CD14-positive monocyte (primary cell): ENCODE measurements around the gene TIAM1. TPM values are rescaled to one million over a fixed set of nuclear protein-coding genes. Genes with fewer than 3 reads are reported as not detected.
A peak's percentile ranks its signal among the peaks of the same experiment; 100 is the strongest.

Experiments
- DNase-seq, 3 donors: peaks; one replicate each; pipeline ENCODE4 v3.0.0-alpha.2; 2011 to 2022
- H2AFZ ChIP-seq: 2 replicates; pipeline ENCODE4 v1.6.0; 2012; ENCODE audit warnings: mild to moderate bottlenecking, low read depth, low read length, inconsistent platforms; ENCODE audit not compliant: insufficient read depth, poor library complexity, severe bottlenecking
- H3K27ac ChIP-seq, 2 donors: 1 replicate in 1 of 2; 2 replicates in 1 of 2; pipeline ENCODE4 v1.5.1; 2012 to 2013; ENCODE audit warnings: low read length in 2 of 2, control low read depth in 1 of 2, inconsistent platforms in 1 of 2, low read depth in 1 of 2, mild to moderate bottlenecking in 1 of 2
- H3K27me3 ChIP-seq, 2 donors: one replicate each; pipeline versions ENCODE4 v1.6.0 to v1.6.1; 2011 to 2013; ENCODE audit warnings: low read length in 2 of 2; ENCODE audit not compliant: control insufficient read depth in 2 of 2, insufficient read depth in 2 of 2
- H3K36me3 ChIP-seq, 2 donors: replicated peaks in 1 of 2; 1 replicate in 1 of 2; 2 replicates in 1 of 2; pipeline versions ENCODE4 v1.5.1 to v1.6.1; 2012 to 2013; ENCODE audit warnings: low read length in 2 of 2, control low read depth in 1 of 2, inconsistent platforms in 1 of 2, mild to moderate bottlenecking in 1 of 2; ENCODE audit not compliant: insufficient read depth in 2 of 2, control insufficient read depth in 1 of 2
- H3K4me1 ChIP-seq, 2 donors: 1 replicate in 1 of 2; 2 replicates in 1 of 2; pipeline versions ENCODE4 v1.5.1 to v1.6.1; 2012 to 2013; ENCODE audit warnings: low read length in 2 of 2, control low read depth in 1 of 2, inconsistent platforms in 1 of 2, mild to moderate bottlenecking in 1 of 2, moderate library complexity in 1 of 2; ENCODE audit not compliant: insufficient read depth in 2 of 2, control insufficient read depth in 1 of 2
- H3K4me2 ChIP-seq: replicated peaks from 2 replicates; pipeline ENCODE3; 2012; ENCODE audit warnings: low read length, moderate library complexity, mild to moderate bottlenecking; ENCODE audit not compliant: poor library complexity, severe bottlenecking; ENCODE audit errors: extremely low read depth
- H3K4me3 ChIP-seq, 3 experiments: fragments of 200-600 bp in 1 of 3; sonication (generic) in 1 of 3; replicated peaks in 1 of 3; 1 replicate in 2 of 3; 2 replicates in 1 of 3; pipeline ENCODE4 v1.5.1; 2011 to 2013; ENCODE audit warnings: low read length in 3 of 3, mild to moderate bottlenecking in 3 of 3, control low read depth in 2 of 3, low read depth in 2 of 3, inconsistent platforms in 1 of 3, moderate library complexity in 1 of 3
- H3K79me2 ChIP-seq: 2 replicates; pipeline ENCODE4 v1.6.0; 2012; ENCODE audit warnings: mild to moderate bottlenecking, control low read depth, inconsistent platforms, low read length, moderate library complexity; ENCODE audit not compliant: insufficient read depth
- H3K9ac ChIP-seq: 2 replicates; pipeline ENCODE4 v1.6.0; 2017; ENCODE audit warnings: low read length, mild to moderate bottlenecking; ENCODE audit not compliant: insufficient read depth, poor library complexity, severe bottlenecking
- H3K9me3 ChIP-seq, 2 donors: replicated peaks in 1 of 2; 1 replicate in 1 of 2; 2 replicates in 1 of 2; pipeline versions ENCODE4 v1.5.1 to v1.6.1; 2012 to 2013; ENCODE audit warnings: low read length in 2 of 2, control low read depth in 1 of 2; ENCODE audit not compliant: control insufficient read depth in 1 of 2, insufficient read depth in 1 of 2
- H4K20me1 ChIP-seq: 2 replicates; pipeline ENCODE4 v1.6.0; 2012; ENCODE audit warnings: mild to moderate bottlenecking, low read length, control low read depth, moderate library complexity; ENCODE audit not compliant: insufficient read depth
- H3K27ac Mint-ChIP-seq, 7 donors: one replicate each; pipeline ENCODE4 v1.8.0; 2020; ENCODE audit warnings: mild to moderate bottlenecking in 7 of 7, mixed read lengths in 7 of 7, moderate library complexity in 6 of 7, inconsistent platforms in 2 of 7
- H3K27me3 Mint-ChIP-seq, 3 donors: one replicate each; pipeline ENCODE4 v1.8.0; 2021 to 2022; ENCODE audit warnings: low read depth in 3 of 3, mild to moderate bottlenecking in 3 of 3, mixed read lengths in 3 of 3, moderate library complexity in 3 of 3, inconsistent platforms in 1 of 3
- H3K36me3 Mint-ChIP-seq, 2 donors: one replicate each; pipeline ENCODE4 v1.8.0; 2020; ENCODE audit warnings: mixed read lengths in 2 of 2, inconsistent platforms in 1 of 2, mild to moderate bottlenecking in 1 of 2
- H3K4me1 Mint-ChIP-seq: one replicate; pipeline ENCODE4 v1.8.0; 2020; ENCODE audit warnings: mild to moderate bottlenecking, mixed read lengths
- H3K4me3 Mint-ChIP-seq, 2 donors: one replicate each; pipeline ENCODE4 v1.8.0; 2020; ENCODE audit warnings: mild to moderate bottlenecking in 2 of 2, mixed read lengths in 2 of 2, moderate library complexity in 1 of 2
- H3K9me3 Mint-ChIP-seq, 7 donors: one replicate each; pipeline ENCODE4 v1.8.0; 2020 to 2022; ENCODE audit warnings: mixed read lengths in 7 of 7, mild to moderate bottlenecking in 6 of 7, moderate library complexity in 6 of 7, inconsistent platforms in 2 of 7
- CTCF ChIP-seq: fragments of 200-600 bp; IDR thresholded peaks from one replicate; pipeline ENCODE4 v1.8.0; 2022; ENCODE audit warnings: antibody characterized with exemption, mild to moderate bottlenecking
- WGBS: methylation state at CpG from one replicate; pipeline ENCODE4 v1.1.5; 2013; ENCODE audit warnings: missing lambda C conversion rate; ENCODE audit not compliant: insufficient coverage; 5-methylcytosine and 5-hydroxymethylcytosine counted together
- intact Hi-C, 2 donors: fragments of 100-400 bp; cut with micrococcal nuclease; formaldehyde crosslinking; loops; one replicate each; pipeline versions ENCODE4 v1.15.0 to v1.15.1; 2023
- polyA plus RNA-seq, 3 donors: library from polyadenylated mRNA; depleted of rRNA in 1 of 3; unstranded in 2 of 3; stranded (reverse) in 1 of 3; fragments of 300-500 nt in 2 of 3; fragments of >200 nt in 1 of 3; fragmentation: Illumina TruSeq in 2 of 3; gene quantifications; 1 replicate in 2 of 3; 2 replicates in 1 of 3; pipeline ENCODE4 v1.2.3, GENCODE V29; 2012 to 2021

TIAM1 gene
- polyA plus RNA-seq, 3 donors: 17.7 to 55.0 (median 45.3) TPM

- TF ChIP-seq CTCF: no peak
- Mint-ChIP-seq H3K27me3 (peaks cover 2 to 7% (median 6%) of the 10 kb centered on the region in 3 donors), H3K4me3 (peak overlapping the region in 1 of 2 donors; percentile 21), H3K4me1 (peaks cover 40% of the 10 kb centered on the region), H3K36me3 (peaks cover 21 to 26% of the 10 kb centered on the region in 2 donors), H3K9me3 (peaks cover 0 to 3% (median 0%) of the 10 kb centered on the region in 7 donors), H3K27ac (no peak overlapping the region)
- H3K9ac ChIP-seq: no peak overlapping the region
- H3K4me1 ChIP-seq: peaks cover 28 to 34% of the 10 kb centered on the region in 2 donors
- no peak overlapping the region for H3K27ac ChIP-seq
- WGBS: 83% methylated on average over 6 of the region's 9 CpGs
- H3K27me3 ChIP-seq: no peaks in the 10 kb centered on the region
- H3K4me3 ChIP-seq: no peak overlapping the region
- no peaks in the 10 kb centered on the region for H3K79me2 ChIP-seq
- DNase-seq: no peak
- H2AFZ ChIP-seq: no peak overlapping the region
- no peaks in the 10 kb centered on the region for H3K9me3 ChIP-seq
- peaks cover 3 to 9% of the 10 kb centered on the region in 2 donors for H3K36me3 ChIP-seq
- intact Hi-C loops: no loop called here
- no peaks in the 10 kb centered on the region for H4K20me1 ChIP-seq
- no peak overlapping the region for H3K4me2 ChIP-seq
Measured at GRCh38 chr21:31115249-31115648, 228.8 kb downstream of the TIAM1 start.

DNA sequence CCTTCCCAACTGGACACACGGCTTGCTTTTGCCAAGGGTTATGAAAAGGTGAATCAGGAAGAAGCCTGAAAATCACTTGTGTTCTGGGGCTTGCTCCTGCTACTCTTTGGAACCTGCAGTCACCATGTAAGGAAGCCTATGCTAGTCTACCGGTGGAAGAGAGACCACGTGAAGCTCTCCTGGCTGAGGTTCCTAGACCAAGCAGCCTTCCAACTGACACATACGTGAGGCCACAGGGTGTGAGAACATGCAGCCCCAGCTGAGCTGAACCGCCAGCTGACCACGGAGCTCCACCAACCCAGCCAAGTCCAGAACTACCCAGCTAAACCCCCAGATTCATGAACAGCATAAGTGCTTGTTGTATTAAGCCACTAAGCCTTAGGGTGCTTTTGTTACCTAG is 233.0 kb downstream of the TIAM1 start:
- Mint-ChIP-seq H3K27me3 (peaks cover 1 to 7% (median 2%) of the 10 kb centered on the region in 3 donors), H3K27ac (peak overlapping the region in 2 of 7 donors; percentile 49 to 61), H3K4me3 (no peak overlapping the region), H3K9me3 (peaks cover 0 to 6% (median under 1%) of the 10 kb centered on the region in 7 donors), H3K36me3 (peaks cover 0 to 2% of the 10 kb centered on the region in 2 donors), H3K4me1 (peaks cover 52% of the 10 kb centered on the region)
- DNase-seq: no peak
- Histone ChIP-seq H3K4me2 (no peak overlapping the region), H4K20me1 (no peaks in the 10 kb centered on the region), H3K9ac (no peak overlapping the region), H3K4me3 (no peak overlapping the region), H3K27ac (no peak overlapping the region), H3K4me1 (peaks cover 38 to 52% of the 10 kb centered on the region in 2 donors), H3K79me2 (no peaks in the 10 kb centered on the region), H3K36me3 (no peaks in the 10 kb centered on the region), H2AFZ (no peak overlapping the region), H3K9me3 (no peaks in the 10 kb centered on the region), H3K27me3 (no peaks in the 10 kb centered on the region)
- TF ChIP-seq CTCF: no peak
- 90% methylated on average over 4 of the region's 6 CpGs for WGBS
- intact Hi-C loops: no loop called here
